ENCODE results near the gene NLRP11.

NLRP11 gene

GRCh38 chr19:55831846-55832245 lies at the start of gene NLRP11:
NLRP11 (minus strand) TSS chr19:55831999; CDS start chr19:55818174, 13,825 bp downstream.
- DNase-seq (ENCODE audit: low spot score), result no peak

DNA sequence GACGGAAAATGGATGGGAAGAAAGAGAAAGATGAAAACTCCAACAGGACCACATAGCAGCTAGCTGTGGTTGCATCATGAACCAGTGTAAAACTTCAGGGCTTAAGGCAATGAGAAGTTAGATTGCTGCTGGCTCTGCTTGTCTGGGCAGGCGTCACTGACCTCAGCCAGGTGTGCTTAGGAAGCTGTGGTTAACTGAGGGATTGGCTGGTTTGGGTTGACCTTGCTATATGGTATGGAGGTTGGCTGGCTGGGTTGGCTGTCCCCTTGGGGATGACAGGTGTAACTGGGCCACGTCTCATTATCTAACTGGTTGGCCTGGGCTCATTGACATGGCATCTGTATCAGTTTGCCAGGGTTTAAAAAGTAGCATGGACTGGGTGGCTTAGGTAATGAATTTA lies 45.4 kb upstream of the NLRP11 start:
- DNase-seq (ENCODE audit: low spot score), result no peak

DNA sequence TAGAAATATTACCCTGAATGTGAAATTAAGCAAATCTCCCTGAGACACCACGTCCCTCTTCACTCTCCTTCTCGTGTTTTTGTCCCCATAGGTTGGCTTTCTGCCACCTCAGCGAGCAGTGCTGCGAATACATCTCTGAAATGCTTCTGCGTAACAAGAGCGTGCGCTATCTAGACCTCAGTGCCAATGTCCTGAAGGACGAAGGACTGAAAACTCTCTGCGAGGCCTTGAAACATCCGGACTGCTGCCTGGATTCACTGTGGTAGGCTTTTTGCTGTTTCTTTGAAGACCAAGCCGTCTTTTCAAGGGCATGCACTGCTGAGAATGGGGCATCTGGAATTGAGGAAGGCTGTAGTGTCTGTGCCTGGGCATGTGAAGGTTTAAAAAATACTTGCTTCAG lies 38.9 kb upstream of the NLRP11 start:
- DNase-seq (ENCODE audit: low spot score), result no peak

DNA sequence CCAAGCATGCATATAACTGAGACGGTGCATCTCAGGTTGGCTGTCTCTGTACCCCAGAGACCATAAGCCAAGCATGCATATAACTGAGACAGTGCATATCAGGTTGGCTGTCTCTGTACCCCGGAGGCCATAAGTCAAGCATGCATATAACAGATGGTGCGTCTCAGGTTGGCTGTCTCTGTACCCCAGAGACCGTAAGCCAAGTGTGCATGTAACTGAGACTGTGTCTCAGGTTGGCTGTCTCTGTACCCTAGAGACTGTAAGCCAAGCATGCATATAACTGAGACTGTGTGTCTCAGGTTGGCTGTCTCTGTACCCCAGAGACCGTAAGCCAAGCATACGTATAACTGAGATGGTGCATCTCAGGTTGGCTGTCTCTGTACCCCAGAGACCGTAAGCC lies 35.3 kb upstream of the NLRP11 start:
- DNase-seq (ENCODE audit: low spot score), result no peak

DNA sequence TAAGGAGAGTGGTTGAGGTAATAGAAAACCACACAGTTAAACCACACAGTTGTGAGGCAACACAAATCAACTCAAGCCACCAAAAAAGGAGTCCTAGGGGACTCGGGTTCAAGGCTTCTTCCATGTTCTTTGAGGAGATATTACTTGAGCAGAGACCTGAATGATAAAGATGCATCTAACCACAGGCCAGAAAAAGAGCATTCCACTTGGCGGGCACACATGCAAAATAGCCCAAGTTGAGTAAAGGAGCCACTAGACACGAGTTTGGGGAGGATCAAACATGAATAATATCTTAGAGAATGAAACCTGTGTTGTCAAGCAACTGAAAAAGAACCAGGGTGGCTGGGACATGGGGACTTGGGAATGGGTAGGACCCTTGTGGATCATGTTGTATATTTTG lies 34.7 kb upstream of the NLRP11 start:
- DNase-seq (ENCODE audit: low spot score), result no peak

DNA sequence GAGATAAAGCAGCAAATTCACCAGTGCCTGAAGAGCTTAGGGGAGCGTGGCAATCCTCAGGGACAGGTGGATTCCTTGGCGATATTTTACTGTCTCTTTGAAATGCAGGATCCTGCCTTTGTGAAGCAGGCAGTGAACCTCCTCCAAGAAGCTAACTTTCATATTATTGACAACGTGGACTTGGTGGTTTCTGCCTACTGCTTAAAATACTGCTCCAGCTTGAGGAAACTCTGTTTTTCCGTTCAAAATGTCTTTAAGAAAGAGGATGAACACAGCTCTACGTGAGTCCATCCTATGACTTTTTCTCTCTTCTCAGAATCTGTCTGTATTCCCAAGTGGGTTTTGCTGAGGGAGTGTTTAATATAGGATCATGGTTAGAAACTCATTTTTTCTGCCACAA lies 27.2 kb upstream of the NLRP11 start:
- DNase-seq (ENCODE audit: low spot score), result no peak

DNA sequence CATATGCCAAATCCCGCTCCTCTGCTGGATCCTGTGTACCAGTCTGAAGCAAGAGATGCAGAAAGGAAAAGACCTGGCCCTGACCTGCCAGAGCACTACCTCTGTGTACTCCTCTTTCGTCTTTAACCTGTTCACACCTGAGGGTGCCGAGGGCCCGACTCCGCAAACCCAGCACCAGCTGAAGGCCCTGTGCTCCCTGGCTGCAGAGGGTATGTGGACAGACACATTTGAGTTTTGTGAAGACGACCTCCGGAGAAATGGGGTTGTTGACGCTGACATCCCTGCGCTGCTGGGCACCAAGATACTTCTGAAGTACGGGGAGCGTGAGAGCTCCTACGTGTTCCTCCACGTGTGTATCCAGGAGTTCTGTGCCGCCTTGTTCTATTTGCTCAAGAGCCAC lies 26.6 kb upstream of the NLRP11 start:
- DNase-seq (ENCODE audit: low spot score), result no peak

GRCh38 chr19:55857974-55858373 lies 26.2 kb upstream of the NLRP11 start:
- no peak for DNase-seq (ENCODE audit: low spot score)

- DNase-seq (ENCODE audit: low spot score), result no peak
Measured at GRCh38 chr19:55857149-55857548, 25.4 kb upstream of the NLRP11 start.

DNA sequence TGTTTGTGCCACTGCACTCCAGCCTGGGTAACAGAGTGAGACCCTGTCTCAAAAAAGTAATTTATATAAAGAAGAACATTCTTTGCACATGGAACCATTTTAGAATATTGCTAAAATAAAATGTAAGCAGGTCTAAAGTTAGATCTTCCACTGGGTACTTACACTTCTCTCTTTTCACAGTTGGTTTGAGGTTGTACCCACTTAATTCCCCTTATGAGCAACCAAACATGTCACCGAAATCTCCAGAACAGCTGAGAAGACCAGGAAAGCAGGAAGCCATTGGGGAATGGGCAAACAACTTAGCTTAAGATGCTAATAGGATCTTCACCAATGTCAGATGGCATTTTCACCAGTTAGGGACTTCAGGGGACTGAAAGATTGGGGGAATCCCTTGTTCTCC lies 23.4 kb upstream of the NLRP11 start:
- DNase-seq (ENCODE audit: low spot score), result no peak

DNA sequence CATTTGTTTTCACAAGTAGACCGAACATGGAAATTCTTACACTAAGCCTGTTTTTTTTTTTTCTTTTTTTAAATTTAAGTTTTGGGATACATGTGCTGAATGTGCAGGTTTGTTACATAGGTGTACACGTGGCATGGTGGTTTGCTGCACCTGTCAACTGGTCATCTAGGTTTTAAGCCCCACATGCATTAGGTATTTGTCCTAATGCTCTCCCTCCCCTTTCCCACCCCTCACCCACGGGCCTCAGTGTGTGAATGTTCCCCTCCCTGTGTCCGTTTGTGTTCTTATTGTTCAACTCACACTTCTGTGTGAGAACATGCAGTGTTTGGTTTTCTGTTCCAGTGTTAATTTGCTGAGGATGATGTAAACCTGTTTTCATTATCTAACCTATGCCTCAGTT lies 7.1 kb upstream of the NLRP11 start:
- no peak for DNase-seq (ENCODE audit: low spot score)

DNA sequence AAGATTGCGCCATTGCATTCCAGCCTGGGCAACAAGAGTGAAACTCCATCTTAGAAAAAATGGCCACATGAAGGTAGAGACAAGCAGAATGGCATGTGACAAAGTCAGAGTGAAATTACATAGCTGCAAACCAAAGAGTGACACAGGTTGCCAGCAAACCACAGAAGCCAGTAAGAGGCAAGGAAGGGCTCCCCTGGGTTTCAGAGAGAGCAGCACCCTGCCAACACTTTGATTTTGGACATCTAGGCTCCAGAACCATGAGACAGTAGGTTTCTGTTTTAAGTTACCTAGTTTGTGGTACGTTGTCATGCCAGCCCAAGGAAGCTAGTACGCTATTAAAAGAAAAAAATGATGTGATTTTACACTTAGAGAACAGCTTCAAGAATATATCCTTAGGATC lies 6.5 kb upstream of the NLRP11 start:
- no peak for DNase-seq (ENCODE audit: low spot score)

DNA sequence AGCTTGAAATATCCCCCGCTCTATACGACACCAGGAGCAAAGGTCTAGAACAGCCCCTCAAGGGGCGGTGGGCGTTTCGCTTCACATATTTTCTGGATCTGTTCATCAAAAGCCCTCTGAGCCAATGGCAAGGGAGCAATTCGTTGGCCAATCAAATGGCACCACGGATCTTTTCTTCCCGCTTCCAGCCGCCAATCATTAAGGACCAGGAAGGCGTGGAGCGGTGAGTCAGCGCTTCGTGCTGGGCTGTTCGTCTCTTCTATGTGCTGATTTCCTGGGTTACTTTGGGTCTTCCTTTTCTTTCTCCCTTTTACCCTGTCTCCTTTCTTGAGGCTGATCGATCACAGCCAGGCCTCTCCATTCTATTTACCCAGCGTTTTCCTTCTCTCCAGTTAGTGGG lies 4.5 kb upstream of the NLRP11 start, which contains the start of gene NLRP4:
Gene NLRP4, plus strand, starts transcription at position 201 of the 400 bp plus-strand sequence. CDS start 15,541 bp downstream, outside the sequence.
- DNase-seq (ENCODE audit: low spot score), result no peak

DNA sequence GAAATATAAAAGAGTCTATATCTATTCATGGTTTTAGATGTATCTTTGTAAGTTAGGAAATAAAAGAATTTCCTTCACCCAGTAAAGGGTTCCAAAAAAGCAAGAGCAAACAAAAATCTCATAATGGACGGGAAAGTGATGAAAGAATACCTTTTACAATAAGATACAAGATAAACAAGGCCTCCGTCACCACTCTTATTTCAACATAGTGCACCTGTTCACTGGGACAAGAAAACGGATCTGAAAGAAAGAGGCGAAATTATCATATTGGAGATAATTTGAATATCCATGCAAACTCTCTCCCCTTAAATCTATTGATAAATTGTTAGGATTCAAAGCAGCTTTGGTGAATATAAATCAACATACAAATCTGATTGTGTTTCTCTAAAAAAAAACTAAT lies 877 bp upstream of the NLRP11 start:
- no peak for DNase-seq (ENCODE audit: low spot score)

DNA sequence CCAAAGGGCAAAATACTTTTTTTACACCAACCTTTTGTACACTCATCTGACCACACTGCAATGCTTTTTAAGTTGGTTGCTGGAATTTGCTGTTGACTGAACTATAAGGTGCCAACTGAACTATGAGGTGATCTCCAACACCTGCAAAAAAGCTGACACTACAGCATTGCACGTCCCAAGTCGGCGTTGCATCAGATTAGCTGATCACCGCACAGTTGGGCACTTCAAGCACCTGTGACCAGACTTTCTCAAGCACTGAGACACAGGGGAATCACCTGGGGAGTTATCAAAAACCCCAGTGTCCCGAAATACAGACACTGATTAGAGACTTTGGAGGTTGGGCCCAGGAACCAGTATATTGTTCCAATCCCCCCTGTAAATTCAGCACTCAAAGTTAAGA lies 1.1 kb downstream of the NLRP11 start:
- DNase-seq (ENCODE audit: low spot score), result no peak

GRCh38 chr19:55820037-55820436 lies 11.8 kb downstream of the NLRP11 start:
- no peak for DNase-seq (ENCODE audit: low spot score)

- no peak for DNase-seq (ENCODE audit: low spot score)
Measured at GRCh38 chr19:55813906-55814305, 17.9 kb downstream of the NLRP11 start.

DNA sequence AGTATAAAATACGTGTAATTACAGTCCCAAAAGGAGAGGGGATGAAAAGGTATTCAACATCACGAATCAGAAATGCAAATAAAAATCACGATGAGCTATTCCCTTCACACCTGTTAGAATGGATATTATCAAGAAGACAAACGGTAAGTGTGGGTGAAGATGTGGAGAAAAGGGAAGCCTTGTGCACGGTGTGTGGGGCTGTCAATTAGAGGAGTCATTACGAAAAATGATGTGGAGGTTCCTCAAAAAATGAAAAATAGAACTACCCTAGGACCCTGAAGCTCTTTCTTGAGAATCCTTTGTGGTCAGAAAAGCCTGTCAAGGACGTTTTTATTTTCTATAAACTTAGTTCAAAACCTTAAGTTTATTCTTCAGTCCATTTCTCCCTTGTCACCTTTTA lies 19.4 kb downstream of the NLRP11 start:
- DNase-seq (ENCODE audit: low spot score), result no peak

DNA sequence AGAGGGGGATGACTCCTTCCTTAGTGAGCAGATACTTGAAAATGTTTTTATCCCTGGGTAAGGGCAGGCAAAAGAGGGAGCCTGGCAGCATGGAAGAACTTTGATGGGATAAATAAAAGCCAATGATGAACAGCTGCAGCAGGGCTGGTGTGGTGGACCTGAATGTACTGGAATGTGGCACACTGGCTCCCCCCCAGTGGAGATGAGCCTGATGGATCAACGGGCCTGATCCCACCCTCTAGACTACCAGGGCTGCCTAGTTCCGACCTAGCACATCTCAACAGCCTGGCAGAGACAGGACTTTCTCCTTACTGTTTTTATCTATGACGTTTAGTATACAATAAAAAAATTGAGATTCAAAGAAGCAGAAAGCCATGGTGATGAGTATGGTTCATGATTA lies 20.5 kb downstream of the NLRP11 start:
- DNase-seq (ENCODE audit: low spot score), result no peak

GRCh38 chr19:55809381-55810058 lies 22.3 kb downstream of the NLRP11 start:
- DNase-seq (ENCODE audit: low spot score), result peak; percentile 61

GRCh38 chr19:55802281-55802680 lies 29.5 kb downstream of the NLRP11 start:
- no peak for DNase-seq (ENCODE audit: low spot score)

- no peak for DNase-seq (ENCODE audit: low spot score)
Measured at GRCh38 chr19:55801416-55801815, 30.4 kb downstream of the NLRP11 start.

- no peak for DNase-seq (ENCODE audit: low spot score)
Measured at GRCh38 chr19:55795021-55795420, 36.8 kb downstream of the NLRP11 start.

DNA sequence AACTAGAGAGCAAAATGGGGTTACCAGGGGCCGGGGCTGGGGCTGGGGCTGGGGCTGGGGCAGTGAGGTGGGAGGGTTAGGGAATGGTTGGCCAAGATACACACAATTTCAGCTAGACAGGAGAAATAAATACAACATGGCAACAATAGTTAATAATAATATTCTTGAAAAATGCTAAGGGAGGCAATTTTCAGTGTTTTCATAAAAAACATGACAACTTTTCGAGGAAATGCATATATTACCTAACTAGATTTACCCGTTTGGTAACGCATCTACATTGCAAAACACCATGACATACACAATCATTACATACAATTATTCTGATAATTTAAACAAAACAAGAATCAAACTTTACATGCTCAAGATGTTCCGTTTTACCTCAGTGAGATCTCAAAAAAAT lies 50.7 kb downstream of the NLRP11 start:
- no peak for DNase-seq (ENCODE audit: low spot score)

GRCh38 chr19:55778331-55778730 lies 53.5 kb downstream of the NLRP11 start:
- no peak for DNase-seq (ENCODE audit: low spot score)

Data from HuH-7 (cell line).